C4-2B (cell line): ENCODE results near the gene ZFYVE1.
"Not testable (repeated sequence)": the region's sequence is repeated elsewhere in the genome, so short reads cannot be mapped to it uniquely, and the experiment has no call there.

Experiments used
- H3K27ac ChIP-seq: fragments of 450-650 bp; 2 replicates; pipeline ENCODE4 v1.5.1; 2017
- ZFX ChIP-seq: fragments of 450-650 bp; IDR thresholded peaks from 2 replicates; pipeline ENCODE4 v1.6.1; 2017
- TF ChIP-seq, protein P1 (sequence below): fragments of 450-650 bp; conservative IDR thresholded peaks from 2 replicates; pipeline ENCODE4 v1.5.1; 2017; ENCODE audit warnings: mild to moderate bottlenecking

Gene ZFYVE1

DNA sequence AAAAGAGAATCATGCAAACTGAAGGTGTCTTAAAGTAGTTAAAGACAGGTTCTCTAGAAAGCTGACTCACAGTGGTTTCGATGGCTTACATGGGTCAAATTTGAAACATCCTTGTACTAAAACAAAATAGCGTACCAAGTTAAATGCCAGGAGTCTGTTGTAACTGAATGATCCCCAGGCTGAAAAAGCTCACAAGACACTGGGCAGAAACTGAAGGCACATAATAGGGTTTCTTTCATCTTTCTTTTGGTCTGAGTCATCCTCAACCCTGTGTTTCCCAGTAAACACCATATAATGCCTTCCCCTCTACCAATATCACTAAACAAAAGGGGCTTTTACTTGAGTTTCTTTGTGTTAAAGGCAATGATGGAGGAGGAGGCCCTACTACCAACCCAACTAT is 12.8 kb downstream of the ZFYVE1 start:
- no peak overlapping the region for H3K27ac ChIP-seq
- no peak for TF ChIP-seq ZFX
- TF ChIP-seq, protein P1, sequence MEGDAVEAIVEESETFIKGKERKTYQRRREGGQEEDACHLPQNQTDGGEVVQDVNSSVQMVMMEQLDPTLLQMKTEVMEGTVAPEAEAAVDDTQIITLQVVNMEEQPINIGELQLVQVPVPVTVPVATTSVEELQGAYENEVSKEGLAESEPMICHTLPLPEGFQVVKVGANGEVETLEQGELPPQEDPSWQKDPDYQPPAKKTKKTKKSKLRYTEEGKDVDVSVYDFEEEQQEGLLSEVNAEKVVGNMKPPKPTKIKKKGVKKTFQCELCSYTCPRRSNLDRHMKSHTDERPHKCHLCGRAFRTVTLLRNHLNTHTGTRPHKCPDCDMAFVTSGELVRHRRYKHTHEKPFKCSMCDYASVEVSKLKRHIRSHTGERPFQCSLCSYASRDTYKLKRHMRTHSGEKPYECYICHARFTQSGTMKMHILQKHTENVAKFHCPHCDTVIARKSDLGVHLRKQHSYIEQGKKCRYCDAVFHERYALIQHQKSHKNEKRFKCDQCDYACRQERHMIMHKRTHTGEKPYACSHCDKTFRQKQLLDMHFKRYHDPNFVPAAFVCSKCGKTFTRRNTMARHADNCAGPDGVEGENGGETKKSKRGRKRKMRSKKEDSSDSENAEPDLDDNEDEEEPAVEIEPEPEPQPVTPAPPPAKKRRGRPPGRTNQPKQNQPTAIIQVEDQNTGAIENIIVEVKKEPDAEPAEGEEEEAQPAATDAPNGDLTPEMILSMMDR, result no peak

DNA sequence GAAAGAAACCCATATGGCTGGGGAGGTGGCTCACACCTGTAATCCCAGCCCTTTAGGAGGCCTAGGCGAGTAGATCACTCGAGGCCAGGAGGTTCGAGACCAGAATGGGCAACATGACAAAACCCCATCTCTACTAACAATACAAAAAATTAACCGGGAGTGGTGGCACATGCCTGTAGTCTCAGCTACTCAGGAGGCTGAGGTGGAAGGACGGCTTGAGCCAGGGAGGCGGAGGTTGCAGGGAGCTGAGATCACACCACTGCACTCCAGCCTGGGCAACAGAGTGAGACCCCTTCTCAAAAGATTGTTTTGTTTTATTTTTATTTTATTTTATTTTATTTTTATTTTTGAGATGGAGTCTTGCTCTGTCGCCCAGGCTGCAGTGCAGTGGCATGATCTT is 15.7 kb downstream of the ZFYVE1 start:
- H3K27ac ChIP-seq, result not testable (repeated sequence)

DNA sequence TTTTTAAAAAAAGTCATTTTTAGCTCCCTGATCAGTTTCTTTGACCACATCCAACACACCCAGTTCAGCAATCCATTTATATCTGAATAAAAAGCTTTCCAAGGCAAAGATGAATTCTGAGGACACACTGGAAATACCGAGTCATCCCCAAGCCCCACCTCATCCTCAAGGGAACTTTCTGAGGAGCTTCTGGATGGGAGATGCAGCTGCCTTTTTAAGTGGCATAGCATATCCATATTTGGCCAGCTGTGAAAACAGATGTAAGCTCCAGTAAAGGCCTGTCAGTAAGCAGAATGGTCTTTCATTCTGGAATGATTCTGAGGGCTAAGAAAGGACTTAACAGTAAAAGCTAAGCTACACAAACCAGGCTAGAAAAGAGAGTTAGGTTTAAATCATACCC is 18.4 kb downstream of the ZFYVE1 start:
- H3K27ac ChIP-seq, result no peak overlapping the region
- TF ChIP-seq, protein P1, result no peak
- TF ChIP-seq ZFX, result no peak

DNA sequence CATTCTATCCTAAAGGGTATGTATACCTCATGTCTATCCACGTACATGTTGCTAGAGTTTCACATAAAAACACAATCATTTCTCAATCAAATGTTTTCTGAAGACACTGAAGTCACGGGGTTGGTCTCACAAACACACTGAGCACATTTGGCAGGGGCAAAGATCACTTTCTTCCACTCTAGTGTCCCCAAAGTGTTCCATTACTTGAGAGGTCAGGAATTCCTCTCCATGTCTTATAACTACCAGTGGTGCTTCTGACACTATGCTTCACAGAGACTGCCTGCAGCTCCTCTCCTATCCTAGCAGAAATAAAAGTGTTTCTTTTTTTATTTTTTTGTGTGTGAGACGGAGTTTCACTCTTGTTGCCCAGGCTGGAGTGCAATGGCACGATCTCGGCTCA is 19.1 kb downstream of the ZFYVE1 start:
- H3K27ac ChIP-seq, result no peak overlapping the region

DNA sequence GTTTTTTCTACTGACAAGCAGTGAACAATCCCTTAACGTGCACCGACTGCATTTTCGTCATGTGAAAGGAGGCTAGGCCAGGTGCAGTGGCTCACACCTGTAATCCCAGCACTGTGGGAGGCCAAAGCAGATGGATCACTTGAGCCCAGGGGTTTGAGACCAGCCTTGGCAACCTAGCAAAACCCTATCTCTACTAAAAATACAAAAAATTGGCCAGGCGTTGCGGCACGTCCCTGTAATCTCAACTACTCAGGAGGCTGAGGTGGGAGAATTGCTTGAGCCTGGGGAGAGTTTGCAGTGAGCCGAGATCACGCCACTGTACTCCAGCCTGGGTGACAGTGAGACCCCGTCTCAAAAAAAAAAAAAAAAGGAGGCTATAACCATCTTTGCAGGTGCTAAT is 22.3 kb downstream of the ZFYVE1 start:
- not testable (repeated sequence) for H3K27ac ChIP-seq

More for the DNA sequence above, 19.1 kb downstream of the ZFYVE1 start:
- TF ChIP-seq, protein P1, result no peak

DNA sequence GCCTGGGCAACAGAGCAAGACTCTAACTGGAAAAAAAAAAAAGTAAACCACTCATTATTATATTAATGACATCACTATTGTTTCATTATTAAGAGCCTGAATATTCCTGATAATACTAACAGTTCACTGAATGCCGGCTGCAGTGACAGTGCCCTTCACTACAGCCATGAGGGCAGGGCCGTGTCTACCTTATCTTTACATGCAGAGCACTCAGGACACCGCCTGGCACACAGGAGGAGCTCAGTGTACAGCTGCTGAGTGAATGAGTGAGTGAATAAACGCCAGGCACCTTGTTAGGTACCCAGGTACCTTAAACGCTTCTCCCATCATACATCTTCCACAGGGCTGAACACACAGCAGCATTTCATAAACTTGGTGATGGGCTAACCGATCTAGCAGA is 23.2 kb downstream of the ZFYVE1 start:
- no peak overlapping the region for H3K27ac ChIP-seq
- no peak for TF ChIP-seq ZFX
- TF ChIP-seq, protein P1, result no peak

DNA sequence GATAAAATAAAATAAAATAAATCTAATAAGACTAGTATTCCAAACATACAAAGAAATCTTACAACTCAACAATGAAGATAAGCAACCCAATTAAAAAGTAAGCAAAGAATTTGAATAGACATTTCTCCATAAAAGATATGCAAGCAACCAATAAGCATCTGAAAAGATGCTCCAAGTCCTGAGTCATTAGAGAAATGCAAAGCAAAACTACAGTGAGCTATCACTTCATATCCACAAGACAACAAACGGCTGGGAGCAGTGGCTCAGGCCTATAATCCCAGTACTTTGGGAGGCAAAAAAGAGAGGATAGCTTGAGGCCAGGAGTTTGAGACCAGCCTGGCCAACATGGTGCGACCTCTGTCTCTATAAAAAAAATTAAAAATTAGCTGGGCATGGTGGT is 26.8 kb downstream of the ZFYVE1 start:
- TF ChIP-seq, protein P1, result no peak
- TF ChIP-seq ZFX, result no peak
- no peak overlapping the region for H3K27ac ChIP-seq

DNA sequence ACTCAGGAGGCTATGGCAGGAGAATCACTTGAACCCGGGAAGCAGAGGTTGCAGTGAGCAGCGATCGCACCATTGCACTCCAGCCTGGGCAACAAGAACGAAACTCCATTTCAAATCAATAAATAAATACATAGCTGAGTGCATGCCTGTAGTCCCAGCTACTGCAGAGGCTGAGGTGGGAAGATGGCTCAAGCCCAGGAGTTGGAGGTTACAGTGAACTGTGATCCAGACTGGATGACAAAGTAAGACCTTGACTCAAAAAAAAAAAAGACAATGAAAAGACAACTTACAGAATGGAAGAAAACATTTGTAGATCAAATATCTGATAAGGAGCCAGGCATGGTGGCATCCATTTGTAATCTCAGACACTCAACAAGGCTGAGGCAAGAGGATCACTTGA is 27.6 kb downstream of the ZFYVE1 start:
- no peak for TF ChIP-seq ZFX
- TF ChIP-seq, protein P1, result no peak
- H3K27ac ChIP-seq, result no peak overlapping the region

DNA sequence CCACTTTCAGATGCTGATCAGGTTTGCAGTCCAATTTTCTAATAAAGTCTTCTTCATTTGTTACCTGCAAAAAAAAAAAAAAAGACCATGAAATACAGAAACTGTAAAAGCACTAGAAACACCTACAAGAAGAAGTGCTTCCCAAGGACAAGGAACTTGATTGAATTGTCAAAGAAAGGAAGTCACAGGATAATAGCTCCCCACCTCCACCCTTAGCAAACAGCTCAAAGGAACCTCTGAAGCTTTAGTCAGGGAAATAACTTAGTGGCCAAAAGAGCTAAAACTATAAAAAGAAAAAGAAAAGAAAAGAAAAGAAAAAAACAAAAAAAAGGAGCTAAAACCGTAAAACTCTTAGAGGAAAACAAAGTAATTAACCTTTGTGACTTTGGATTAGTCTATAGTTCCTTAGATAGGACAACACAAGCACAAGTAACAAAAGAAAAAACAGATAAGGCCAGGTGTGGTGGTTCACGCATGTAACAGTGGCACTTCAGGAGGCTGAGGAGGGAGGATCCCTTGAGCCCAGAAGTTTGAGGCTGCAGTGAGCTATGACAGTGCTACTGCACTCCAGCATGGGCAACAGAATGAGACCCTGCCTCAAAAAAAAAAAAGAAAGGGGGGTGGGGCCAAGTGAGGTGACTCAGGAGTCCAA is 28.5 kb downstream of the ZFYVE1 start:
- no peak overlapping the region for H3K27ac ChIP-seq
- TF ChIP-seq, protein P1, result no peak
- no peak for TF ChIP-seq ZFX
